Stimulated activated naive B cell treated with anti-CD40 and anti-IgM and Interleukin-4, amounts not matched to agents 10 μg/mL and 1 μg/mL and 100 μg/mL, for 72 hours (primary cell): ENCODE measurements around the gene OR10R2.

Experiments
- ATAC-seq, 2 donors: fragments of 150-1000 bp; cut with Tn5 transposase; replicated peaks; 2 replicates each; pipeline ENCODE4 v1.10.0; 2021; ENCODE audit warnings: moderate library complexity in 1 of 2
- DNase-seq: peaks from one replicate; pipeline ENCODE4 v3.0.0; 2021
- H3K27ac Mint-ChIP-seq: one replicate; pipeline ENCODE4 v1.8.0; 2022; ENCODE audit warnings: mild to moderate bottlenecking, mixed read lengths
- H3K27me3 Mint-ChIP-seq, 2 donors: one replicate each; pipeline ENCODE4 v1.8.0; 2022; ENCODE audit warnings: mixed read lengths in 2 of 2
- H3K36me3 Mint-ChIP-seq, 2 donors: one replicate each; pipeline ENCODE4 v1.8.0; 2022; ENCODE audit warnings: mixed read lengths in 2 of 2, mild to moderate bottlenecking in 1 of 2
- H3K4me1 Mint-ChIP-seq, 2 donors: one replicate each; pipeline ENCODE4 v1.8.0; 2022; ENCODE audit warnings: mixed read lengths in 2 of 2, mild to moderate bottlenecking in 1 of 2
- H3K4me3 Mint-ChIP-seq, 2 donors: one replicate each; pipeline ENCODE4 v1.8.0; 2022; ENCODE audit warnings: mild to moderate bottlenecking in 2 of 2, mixed read lengths in 2 of 2, moderate library complexity in 1 of 2
- H3K9me3 Mint-ChIP-seq, 2 donors: one replicate each; pipeline ENCODE4 v1.8.0; 2022; ENCODE audit warnings: mixed read lengths in 2 of 2, mild to moderate bottlenecking in 1 of 2

The OR10R2 gene

GRCh38 chr1:158506369-158506987 lies 34.5 kb downstream of the OR10R2 start:
- peaks cover 2 to 10% of the 10 kb centered on the region in 2 donors for H3K4me1 Mint-ChIP-seq
- no peak overlapping the region for H3K27ac Mint-ChIP-seq
- peak; percentile 31 for DNase-seq
- peaks cover 7 to 12% of the 10 kb centered on the region in 2 donors for H3K27me3 Mint-ChIP-seq
- peak; percentile 68 to 74 for ATAC-seq
- H3K4me3 Mint-ChIP-seq, result no peak overlapping the region
- H3K9me3 Mint-ChIP-seq, result peaks cover 0 to 6% of the 10 kb centered on the region in 2 donors
- H3K36me3 Mint-ChIP-seq, result peaks cover 6 to 8% of the 10 kb centered on the region in 2 donors

DNA sequence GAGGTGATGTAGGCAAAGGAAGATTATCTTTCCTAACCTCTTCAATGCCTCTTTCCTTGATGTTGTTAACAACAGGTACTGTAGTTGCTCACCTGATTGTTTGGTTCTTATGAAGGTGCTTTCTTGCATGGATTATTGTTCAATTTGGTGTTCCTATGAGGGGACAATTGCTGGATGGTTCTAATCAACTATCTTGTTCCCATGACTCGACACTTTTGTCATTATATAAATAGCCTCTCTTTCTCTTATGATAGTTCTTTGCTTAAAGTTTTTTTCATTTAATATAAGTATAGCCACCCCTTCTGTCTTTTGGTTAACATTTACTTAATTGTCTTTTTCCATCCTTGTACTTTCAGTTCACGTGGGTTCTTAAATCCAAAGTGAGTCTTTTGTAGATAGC lies 35.5 kb downstream of the OR10R2 start:
- peaks cover 2 to 3% of the 10 kb centered on the region in 2 donors for H3K36me3 Mint-ChIP-seq
- peaks cover 0 to 2% of the 10 kb centered on the region in 2 donors for H3K9me3 Mint-ChIP-seq
- H3K4me1 Mint-ChIP-seq, result peaks cover 2 to 10% of the 10 kb centered on the region in 2 donors
- peaks cover 7 to 12% of the 10 kb centered on the region in 2 donors for H3K27me3 Mint-ChIP-seq
- no peak overlapping the region for H3K27ac Mint-ChIP-seq
- no peak overlapping the region for H3K4me3 Mint-ChIP-seq
- no peak for DNase-seq
- ATAC-seq, result no peak

GRCh38 chr1:158509471-158510156 lies 37.6 kb downstream of the OR10R2 start:
- H3K27ac Mint-ChIP-seq, result no peak overlapping the region
- H3K27me3 Mint-ChIP-seq, result peaks cover 9 to 18% of the 10 kb centered on the region in 2 donors
- peaks cover 2 to 10% of the 10 kb centered on the region in 2 donors for H3K4me1 Mint-ChIP-seq
- ATAC-seq, result no peak
- no peaks in the 10 kb centered on the region for H3K9me3 Mint-ChIP-seq
- DNase-seq, result no peak
- no peaks in the 10 kb centered on the region for H3K36me3 Mint-ChIP-seq
- no peak overlapping the region for H3K4me3 Mint-ChIP-seq

DNA sequence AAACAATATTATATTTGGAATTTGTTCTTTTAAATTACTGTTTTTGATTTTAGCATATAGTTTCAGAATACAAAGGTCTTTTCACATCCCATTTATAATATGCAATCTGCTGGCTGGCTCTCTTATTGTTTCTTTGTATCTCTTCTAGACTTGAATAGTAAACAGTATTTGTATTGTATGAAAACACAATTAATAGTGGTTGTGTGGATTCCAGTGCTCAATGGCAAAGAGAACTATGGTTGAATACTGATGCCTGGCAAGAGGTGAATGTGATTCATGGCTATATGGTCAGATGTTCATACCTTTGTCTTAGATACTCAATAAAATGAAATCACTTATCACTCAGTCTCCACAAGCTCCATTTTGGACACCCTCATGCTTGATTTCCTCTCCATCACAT lies 44.9 kb downstream of the OR10R2 start:
- H3K27ac Mint-ChIP-seq, result no peak overlapping the region
- H3K9me3 Mint-ChIP-seq, result no peaks in the 10 kb centered on the region
- ATAC-seq, result no peak
- H3K36me3 Mint-ChIP-seq, result no peaks in the 10 kb centered on the region
- H3K27me3 Mint-ChIP-seq, result peaks cover 14 to 18% of the 10 kb centered on the region in 2 donors
- no peak overlapping the region for H3K4me3 Mint-ChIP-seq
- no peaks in the 10 kb centered on the region for H3K4me1 Mint-ChIP-seq
- DNase-seq, result no peak

DNA sequence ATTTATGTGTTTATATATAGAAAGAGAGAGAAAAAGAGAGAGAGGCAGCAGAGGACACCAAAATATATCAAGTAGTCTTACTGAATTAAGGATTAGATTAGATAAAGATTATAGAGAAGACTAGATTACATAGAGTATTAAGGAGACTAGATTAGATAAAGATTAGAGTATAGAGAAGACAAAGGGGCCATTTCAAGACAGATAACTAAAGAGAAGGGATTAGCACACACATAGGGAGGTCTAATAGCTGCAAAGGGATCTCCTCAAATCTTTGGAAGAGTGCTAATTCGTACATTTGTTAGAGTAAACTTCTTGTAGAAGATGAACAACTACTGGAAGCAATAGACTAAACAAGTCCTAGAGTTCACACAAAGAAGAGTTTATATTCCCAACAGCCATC lies 48.0 kb downstream of the OR10R2 start:
- peaks cover 28% of the 10 kb centered on the region in 2 donors for H3K27me3 Mint-ChIP-seq
- DNase-seq (no peak), ATAC-seq (no peak)
- no peaks in the 10 kb centered on the region for H3K4me1 Mint-ChIP-seq
- no peak overlapping the region for H3K4me3 Mint-ChIP-seq
- H3K36me3 Mint-ChIP-seq, result no peaks in the 10 kb centered on the region
- H3K9me3 Mint-ChIP-seq, result peaks cover 0 to 3% of the 10 kb centered on the region in 2 donors
- no peak overlapping the region for H3K27ac Mint-ChIP-seq

DNA sequence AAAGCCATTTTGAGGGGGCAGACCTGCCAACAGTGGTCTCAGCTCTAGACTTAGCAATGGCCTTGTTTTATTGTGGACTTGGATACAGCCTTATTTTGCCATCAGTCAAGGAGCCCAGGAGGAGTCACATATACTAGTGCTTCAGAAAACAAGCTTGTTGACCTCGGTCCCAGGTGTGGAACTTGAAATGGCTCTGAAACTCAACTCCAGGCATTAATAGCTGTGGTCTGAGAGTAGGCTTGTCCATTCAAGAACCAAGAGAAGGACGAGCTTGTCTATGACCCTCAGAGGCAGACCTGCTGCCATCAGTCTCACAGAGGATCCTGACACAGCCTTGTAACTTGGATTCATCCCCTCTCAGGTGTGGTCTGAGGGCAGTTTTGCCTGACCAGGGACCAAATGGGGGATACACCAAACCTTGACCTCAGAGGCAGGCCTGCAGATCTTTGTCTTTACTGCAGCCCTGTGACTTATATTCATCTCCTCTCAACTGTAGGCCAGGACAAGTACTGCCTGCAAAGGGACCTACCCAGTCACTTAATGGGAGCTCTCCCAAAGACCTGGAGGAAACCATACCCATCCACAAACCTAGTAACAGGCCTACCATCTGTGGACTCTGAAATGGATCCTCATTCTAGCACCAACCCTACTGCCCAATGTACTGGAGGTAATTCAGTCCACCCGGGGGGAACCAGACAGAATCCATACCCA lies 49.1 kb downstream of the OR10R2 start:
- Mint-ChIP-seq H3K27ac (no peak overlapping the region), H3K36me3 (no peaks in the 10 kb centered on the region), H3K9me3 (peaks cover 0 to 5% of the 10 kb centered on the region in 2 donors), H3K4me3 (no peak overlapping the region), H3K27me3 (peaks cover 27 to 34% of the 10 kb centered on the region in 2 donors), H3K4me1 (no peaks in the 10 kb centered on the region)
- DNase-seq (no peak), ATAC-seq (no peak)

DNA sequence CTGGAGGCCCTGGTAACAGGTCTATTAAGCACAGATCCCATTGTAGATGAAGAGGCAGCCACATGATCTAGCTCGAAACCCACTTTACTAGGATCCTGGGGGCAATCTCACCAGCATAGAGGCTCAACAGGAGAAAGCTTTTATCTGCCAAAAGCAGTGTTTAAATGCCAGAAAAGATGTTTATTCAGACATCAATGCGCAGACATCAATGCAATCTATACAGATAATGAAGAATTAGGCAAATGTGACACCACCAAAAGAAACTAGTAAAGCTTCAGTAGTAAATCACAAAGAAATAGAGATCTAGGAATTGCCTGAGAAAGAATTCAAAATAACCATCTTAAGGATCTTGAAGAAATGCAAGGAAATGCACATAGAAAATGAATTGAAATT lies 49.6 kb downstream of the OR10R2 start:
- Mint-ChIP-seq H3K4me1 (no peaks in the 10 kb centered on the region), H3K9me3 (peaks cover 0 to 10% of the 10 kb centered on the region in 2 donors), H3K36me3 (peaks cover 0 to 1% of the 10 kb centered on the region in 2 donors), H3K27me3 (peaks cover 27 to 40% of the 10 kb centered on the region in 2 donors), H3K27ac (no peak overlapping the region), H3K4me3 (no peak overlapping the region)
- no peak for DNase-seq
- no peak for ATAC-seq

- H3K27ac Mint-ChIP-seq, result no peak overlapping the region
- H3K4me3 Mint-ChIP-seq, result no peak overlapping the region
- H3K4me1 Mint-ChIP-seq, result no peaks in the 10 kb centered on the region
- peaks cover 16 to 25% of the 10 kb centered on the region in 2 donors for H3K9me3 Mint-ChIP-seq
- peaks cover 45 to 73% of the 10 kb centered on the region in 2 donors for H3K27me3 Mint-ChIP-seq
- ATAC-seq, result no peak
- no peak for DNase-seq
- H3K36me3 Mint-ChIP-seq, result peaks cover 3 to 9% of the 10 kb centered on the region in 2 donors
Measured at GRCh38 chr1:158527190-158527815, 55.3 kb downstream of the OR10R2 start.
